Renal cortical epithelial cell (primary cell): ENCODE data around the gene NXPH3. TPM values are rescaled to one million over a fixed set of nuclear protein-coding genes. Genes with fewer than 3 reads are reported as not detected.
"Not testable (repeated sequence)": the region's sequence is repeated elsewhere in the genome, so short reads cannot be mapped to it uniquely, and the experiment has no call there.

Experiments used
- DNase-seq: peaks from one replicate; pipeline ENCODE4 v3.0.0-alpha.2; 2011; ENCODE audit warnings: low read depth
- total RNA-seq: library from RNA; depleted of rRNA; stranded (reverse); fragments of >200 nt; gene quantifications from 2 replicates; pipeline ENCODE4 v1.2.3, GENCODE V29; 2014

The NXPH3 gene
- total RNA-seq: 0.10 TPM in 1 of 2 replicates, not detected in the other

DNA sequence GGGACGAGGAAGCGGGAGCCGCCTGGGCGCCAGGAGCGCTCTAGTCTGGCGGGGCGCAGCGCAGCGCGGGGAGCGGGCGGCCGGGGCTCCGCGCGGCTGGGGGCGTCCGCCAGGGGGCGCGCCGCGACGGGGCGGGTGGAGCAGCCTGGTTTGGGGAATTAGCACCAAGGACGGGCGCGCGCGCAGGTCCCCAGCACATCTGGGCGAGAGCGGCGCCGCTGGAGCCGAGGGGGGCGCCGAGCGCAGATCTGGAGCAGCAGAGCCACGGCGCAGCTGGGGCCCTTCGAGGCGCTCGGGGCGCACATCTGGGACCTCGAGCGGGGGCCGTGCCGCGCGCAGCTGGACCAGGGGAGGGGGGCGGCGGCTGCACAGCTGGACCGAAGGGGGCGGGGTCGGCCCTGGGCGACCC lies at the start of gene NXPH3:
Gene NXPH3, plus strand, starts transcription at position 193 of the 409 bp plus-strand sequence. CDS start 349 bp downstream, outside the sequence.
- no peak for DNase-seq

DNA sequence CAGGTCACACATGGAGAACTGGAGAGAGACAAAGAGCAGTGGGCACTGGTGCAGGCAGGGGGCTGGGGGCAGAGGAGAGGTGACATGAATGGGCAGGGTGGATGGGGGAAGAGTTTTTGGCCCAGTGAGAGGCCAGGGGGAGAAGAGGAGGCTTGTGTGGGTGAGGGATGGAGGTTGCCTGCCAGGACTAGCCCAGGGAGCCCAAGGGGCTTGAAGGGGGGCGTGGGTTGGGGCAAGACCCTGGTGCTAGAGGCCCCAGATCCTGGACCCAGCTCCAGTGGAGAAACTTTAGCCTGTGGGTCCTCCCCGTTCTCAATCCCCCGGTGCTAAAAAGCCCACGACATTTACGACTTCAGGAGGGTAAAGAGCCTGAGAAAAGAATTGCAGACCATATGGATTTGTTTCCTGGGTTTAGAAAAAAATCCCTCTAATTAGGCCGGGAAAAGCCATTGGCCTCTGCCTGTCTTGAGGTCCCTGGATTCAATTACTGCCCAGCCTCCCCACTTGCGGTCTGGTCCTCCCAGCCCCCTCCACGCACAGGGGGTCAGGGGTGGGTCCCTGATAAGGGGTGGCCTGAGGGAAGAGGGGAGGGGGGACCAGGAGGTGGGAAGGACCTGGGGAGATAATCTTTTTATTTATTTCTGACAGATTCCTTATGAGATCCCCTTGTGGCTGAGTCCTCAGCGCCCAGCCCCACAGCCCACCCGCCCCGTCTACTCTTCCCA lies 47.6 kb upstream of the NXPH3 start:
- no peak for DNase-seq

DNA sequence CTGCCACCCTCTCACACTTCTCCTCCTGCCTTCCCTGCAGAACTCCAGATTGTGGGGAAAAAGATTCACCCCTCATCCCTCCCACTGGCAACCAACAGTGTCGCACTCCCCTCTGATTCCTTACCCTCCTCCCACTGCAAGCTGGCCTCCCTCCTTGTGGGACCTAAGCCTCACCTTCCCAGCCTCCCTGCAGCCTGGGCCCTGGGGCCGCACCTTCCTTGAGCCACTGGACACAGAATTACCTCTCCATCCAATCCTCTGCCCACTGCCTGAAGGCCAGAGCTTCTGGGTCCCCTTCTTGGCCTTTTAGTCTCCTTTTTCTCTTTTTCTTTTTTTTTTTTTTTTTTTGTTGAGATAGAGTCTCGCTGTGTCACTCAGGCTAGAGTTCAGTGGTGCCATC lies 46.7 kb upstream of the NXPH3 start:
- no peak for DNase-seq

DNA sequence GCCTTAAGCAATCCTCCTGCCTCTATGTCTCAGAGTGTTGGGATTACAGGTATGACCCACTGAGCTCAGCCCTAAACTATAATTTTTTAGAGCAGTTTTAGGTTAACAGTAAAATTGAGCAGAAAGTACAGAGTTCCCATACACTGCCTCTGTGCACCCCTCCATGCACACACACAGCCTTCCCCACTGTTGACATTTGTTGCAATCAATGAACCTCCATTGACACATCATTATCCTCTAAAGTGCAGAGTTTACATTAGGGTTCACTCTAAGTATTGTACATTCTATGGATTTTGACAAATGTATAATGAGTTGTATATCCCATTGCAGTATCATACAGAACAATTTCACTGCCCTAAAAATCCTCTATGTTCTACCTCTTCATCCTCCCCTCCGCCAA lies 45.6 kb upstream of the NXPH3 start:
- DNase-seq: no peak

GRCh38 chr17:49543860-49544259 lies 31.8 kb upstream of the NXPH3 start:
- no peak for DNase-seq

DNA sequence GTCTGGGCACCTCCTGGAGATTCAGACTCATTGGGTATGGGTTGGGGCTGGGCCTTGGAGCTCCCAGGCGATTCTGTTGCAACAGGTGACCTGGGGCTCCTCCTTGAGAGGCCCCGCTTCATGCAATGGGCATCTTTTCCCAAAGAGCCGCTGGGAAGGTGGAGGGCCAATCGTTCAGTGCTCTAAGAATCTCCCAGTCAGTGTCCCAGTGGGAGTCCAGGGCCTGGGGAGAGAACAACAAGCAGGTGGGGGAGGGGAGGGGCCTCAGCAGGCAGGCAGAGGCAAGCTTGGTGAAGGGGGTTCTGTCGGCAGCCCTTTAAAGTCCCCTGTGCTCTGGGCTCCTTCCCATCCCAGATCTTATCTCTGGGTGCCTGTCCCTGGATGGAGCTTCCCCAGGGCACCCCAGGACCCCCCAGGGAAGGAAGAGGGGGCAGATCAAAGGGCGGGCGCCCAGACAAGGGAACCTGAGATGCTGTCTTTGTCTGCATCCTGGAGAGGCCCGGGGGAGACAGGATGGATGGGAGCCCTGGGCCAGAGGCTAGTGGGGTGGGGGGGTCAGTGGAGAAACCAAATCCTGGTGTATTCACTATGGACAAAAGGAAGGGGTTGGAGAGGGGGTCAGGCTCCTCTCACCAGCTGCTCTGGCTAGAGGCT lies 30.5 kb upstream of the NXPH3 start:
- no peak for DNase-seq

DNA sequence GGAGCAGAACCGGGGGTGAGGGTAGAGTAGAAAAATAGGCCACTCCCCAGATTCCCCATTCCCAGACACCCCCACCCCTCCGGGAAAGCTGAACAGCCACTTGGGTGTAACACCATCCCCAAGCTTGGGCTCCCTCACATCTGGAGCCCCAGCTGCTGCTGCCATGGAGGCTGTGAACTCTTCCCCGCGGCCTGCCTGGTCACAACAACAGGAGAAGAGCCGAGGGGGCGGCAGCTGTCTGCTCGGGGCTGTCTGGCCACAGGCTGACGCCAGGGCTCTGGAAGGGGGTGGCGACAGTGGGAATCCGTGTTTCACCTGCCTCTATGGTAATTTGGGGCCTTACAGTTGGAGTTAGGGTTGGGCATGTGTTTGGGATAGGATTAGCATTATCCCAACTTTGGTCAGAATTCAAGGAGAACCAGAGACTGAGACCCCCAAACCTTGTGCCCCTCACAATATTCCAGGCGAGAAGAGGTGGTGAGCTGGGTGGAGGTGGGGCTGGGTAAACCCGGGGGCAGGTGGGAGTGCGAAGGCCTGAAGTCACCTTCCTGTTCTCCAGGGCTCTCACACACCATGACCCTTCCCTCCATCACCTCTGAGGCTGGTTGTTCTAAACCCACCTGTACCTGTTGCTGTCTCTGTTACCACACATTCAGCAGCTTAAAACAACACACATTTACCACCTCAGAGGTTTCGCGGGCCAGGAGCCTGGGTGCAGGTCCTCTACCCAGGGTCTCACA lies 29.7 kb upstream of the NXPH3 start:
- no peak for DNase-seq

DNA sequence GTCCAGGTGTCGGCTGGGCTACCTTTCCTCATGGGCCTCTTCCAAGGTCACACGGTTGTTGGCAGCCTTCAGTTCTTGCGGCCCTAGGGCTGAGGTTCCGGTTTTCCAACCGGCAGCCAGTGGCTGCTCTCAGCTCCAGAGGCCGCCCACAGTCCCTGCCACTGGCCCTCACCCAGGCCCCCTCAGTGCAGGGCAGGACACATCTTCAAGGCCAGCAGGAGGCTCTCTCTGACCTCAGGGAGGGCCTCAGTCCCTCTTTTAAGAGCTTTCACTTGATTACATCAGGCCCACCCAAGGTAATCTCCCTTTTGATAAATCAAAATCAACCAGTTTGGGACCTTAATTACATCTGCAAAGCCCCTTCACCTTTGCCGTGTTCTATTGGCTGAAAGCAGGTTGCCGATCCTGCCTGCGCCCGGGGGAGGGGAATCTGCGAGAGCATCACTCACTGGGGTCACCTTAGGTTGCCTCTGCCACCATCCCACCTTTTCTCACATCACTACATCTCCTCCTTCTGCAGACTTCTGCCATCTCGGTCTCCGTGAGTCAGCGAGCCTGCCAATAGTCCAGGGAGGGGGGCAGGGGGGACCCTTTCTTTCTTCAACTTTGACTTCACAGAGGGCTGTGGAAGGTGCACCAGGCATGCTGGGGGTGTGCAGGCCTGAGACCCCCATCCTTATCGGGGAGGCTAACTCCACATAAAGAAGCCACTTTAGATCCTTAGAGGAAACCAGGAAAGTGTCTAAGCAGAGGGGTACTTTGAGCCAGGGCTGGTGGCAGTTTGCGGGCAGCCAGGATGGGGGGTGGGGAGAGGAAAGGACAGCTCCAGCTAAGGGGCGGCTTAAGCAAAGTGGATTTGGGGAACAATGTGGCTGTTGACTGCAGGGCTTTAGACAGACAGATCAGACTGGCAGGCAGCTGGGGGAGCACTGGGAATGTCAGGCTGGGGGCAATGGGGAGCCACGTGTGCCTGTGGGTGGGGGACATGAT lies 28.8 kb upstream of the NXPH3 start:
- no peak for DNase-seq

DNA sequence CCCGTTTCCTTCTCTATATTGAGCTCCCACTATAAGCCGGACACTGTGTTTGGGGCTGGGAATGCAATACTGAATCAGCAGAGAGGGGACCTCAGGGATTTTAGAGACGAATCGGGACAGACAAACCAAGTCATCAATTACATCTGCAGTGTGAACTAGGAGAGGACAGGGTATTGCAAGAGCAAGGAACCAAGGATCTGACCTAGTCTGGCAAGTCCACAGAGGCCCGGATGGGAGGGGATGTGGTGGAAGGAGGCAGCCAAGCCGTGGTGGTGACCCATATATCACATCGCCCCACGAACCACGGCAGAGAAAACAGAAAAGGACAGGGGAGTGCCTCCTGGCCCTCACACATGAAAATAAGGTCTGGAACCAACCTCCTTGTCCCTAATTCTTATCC lies 28.1 kb upstream of the NXPH3 start:
- DNase-seq: no peak

DNA sequence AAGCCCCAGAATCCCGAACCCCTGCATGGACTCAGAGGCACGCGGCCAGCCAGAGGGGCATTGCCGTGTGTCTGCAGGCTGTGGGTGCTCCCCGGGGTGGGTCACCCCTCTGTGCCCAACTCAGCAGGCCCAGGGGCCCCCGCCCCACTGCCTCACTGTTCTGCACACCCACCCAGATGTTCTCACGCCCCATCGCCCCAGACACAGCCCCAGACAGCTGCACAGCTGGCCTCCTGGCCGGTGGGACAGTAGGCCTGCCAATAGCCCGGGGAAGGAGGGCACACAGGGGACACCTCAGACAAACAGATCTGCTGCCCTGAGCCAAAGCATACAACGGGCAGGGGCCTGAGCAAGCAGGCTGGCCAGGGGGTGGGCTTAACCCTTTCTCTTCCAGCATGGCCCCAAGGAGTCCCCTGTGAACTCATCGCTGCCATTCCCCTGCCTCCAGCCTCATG lies 27.6 kb upstream of the NXPH3 start:
- DNase-seq: no peak

DNA sequence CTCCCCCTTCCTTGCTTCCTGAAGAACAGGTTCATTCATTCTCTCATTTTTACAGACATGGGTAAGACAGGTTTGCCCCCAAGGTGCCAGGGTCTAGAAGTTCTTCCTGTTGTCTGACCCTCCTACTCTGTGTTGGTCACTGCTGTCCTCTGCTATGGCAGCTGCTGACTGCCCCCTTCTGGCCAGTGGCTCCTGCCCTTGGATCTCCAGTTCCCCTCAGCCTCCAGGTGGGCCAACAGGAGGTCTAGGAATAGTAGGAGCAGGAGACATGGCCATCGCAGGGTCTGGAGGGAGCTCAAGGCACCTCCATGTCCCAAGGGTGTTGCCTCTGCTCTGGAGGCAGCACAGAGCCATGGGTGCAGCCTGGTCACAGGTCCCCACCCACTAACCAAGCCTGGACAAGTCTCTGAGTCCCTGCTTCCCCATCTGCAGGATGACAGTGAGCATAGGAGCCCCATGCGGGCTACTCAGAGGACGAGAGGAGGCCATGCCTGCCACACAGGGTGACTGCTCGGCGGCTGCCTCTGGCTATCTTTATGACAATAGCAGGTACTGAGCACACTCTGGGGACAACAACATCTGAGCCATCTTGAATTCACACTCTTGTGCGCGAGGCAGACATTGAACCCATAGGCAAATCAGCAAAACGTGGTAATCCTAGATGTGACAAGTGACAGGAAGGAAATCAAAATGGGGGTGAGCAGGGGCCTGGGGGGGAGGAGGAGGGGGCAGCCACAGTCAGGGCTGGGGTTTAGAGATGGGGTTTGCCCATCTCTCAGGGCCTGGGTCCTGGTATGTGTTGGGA lies 27.0 kb upstream of the NXPH3 start:
- peak; percentile 26 for DNase-seq

- no peak for DNase-seq
Measured at GRCh38 chr17:49549311-49549605, 26.4 kb upstream of the NXPH3 start.

- no peak for DNase-seq
Measured at GRCh38 chr17:49549691-49550678, 25.7 kb upstream of the NXPH3 start.

DNA sequence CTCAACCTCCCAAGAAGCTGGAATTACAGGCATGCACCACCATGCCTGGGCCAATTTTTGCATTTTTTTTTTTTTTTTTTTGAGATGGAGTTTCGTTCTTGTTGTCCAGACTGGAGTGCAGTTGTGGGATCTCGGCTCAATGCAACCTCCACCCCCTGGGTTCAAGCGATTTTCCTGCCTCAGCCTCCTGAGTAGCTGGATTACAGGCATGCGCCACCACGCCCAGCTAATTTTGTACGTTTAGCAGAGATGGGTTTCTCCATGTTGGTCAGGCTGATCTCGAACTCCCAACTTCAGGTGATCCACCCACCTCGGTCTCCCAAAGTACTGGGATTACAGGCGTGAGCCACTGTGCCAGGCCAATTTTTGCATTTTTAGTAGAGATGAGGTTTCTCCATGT lies 24.9 kb upstream of the NXPH3 start:
- DNase-seq: not testable (repeated sequence)

DNA sequence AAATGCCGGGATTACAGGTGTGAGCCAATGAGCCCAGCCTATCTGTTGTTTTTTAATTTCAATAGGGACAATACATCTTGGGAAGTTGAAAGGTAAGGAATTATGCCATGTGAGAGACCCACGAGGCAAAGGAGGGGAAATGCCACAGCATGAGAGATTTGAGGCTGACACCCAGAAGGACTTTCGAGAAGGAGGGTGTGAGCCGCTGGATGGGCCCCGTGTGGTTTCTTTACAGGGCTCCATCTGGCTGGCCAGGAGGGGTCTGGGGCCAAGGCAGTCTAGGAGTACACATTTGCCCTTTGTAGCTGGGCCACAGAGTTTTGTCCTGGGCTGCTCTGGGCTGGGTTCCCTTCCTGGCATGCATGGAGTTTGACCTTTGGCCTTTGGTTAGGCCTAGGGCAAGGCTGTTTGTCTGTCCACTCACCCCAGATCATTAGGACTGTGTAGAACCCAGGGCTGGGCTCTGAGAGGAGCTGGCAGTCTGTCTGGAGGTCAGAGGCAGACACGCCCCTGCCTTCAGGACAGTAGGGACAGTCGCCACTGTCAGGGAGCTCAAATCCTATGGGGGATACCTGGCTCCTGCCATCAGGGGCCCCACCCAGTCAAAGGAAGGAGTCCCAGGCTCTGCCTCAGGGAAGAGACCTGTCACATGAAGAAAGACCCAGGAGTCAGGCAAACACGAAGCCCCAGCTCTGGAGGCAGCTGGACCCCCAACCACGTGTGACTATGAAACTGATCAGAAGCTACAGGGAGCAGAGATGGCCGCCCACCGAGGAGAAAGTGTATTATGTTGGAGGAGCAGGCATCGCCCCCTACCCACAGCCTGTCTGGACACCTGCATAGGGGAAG lies 24.2 kb upstream of the NXPH3 start:
- DNase-seq: no peak

DNA sequence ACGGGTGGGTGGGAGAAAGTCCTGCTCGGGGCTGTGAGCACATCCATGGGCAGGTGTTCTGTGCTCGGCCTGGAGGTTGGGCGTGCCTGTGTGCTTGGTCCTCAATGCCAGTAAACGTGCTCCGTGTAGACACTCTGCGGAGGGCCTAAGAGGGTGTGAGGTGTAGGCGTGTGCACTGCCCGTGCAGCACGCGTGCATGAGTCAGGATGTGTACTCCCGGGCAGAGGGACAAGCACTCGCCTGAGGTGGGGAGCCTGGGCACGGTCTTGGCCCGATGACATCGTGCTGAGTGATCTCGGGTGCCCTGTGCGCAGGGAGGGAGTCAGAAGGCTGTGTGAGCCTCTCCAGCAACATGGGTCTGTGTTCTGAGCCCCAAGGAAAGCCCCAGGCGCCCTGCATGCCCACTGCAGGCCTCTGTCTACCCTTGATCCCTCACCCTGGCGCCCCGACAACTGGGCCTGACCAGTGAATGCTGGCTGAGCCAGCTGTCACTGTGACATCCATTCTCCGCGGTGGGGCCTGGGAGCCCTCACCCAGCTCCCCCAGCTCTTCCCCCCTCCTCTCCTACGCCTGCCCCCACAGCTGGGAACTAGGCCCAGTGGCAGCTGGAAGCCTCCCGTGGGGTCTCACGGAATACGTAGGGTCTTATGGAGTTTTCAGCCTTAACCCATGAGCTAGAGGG lies 23.5 kb upstream of the NXPH3 start:
- no peak for DNase-seq

DNA sequence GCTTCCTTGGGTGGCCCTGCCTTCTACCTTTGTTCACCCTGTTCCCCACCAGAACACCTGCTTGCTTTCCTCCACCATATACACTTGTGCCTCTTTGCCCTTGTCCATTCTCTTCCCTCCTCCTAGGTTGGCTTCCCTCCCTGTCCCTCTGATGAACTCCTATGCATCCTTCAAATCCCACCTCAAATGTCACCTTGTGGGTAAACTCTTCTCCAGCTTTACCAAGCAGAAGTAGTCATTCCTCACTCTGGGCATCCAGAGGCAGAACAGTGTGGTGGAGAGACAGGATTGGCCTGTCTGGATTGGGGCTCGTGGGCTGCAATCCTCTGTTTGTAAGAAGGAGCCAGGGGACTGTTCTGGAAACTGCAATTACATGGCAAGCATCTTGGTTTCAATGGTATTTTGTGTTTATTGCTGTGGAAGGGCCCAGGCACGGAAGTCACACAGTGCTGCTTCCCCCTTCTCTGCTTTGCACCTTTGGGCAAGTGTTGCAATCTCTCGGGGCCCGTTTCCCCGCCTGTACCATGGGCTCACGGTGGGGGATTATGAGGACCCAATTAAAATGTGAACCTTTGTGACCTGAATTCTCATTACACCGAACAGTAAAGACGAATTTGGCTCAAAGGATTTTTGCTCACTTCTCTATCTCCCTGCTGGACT lies 21.9 kb upstream of the NXPH3 start:
- DNase-seq: no peak
